HepG2 (cell line): ENCODE measurements around the gene EIF4A3. TPM values are rescaled to one million over a fixed set of nuclear protein-coding genes. Genes with fewer than 3 reads are reported as not detected.

Experiments used
- ATF7 ChIP-seq, 2 experiments: fragments of 450-650 bp in 1 of 2; sonication (generic) in 1 of 2; formaldehyde crosslinking in 1 of 2; IDR thresholded peaks; 2 replicates each; pipeline versions ENCODE4 v1.4.0 to v1.6.1; 2016 to 2020; ENCODE audit warnings: antibody characterized with exemption in 1 of 2, mild to moderate bottlenecking in 1 of 2, missing genetic modification reagents in 1 of 2
- CREB1 ChIP-seq, 2 experiments: fragments of 450-650 bp in 1 of 2; IDR thresholded peaks; 2 replicates each; pipeline ENCODE4 v1.6.1; 2016 to 2017; ENCODE audit warnings: control low read depth in 1 of 2, mild to moderate bottlenecking in 1 of 2, missing compliant biosample characterization in 1 of 2, missing genetic modification characterization in 1 of 2
- DMTF1 ChIP-seq: sonication (generic); formaldehyde crosslinking; IDR thresholded peaks from 2 replicates; pipeline ENCODE4 v1.4.0; 2020; ENCODE audit warnings: mild to moderate bottlenecking, missing genetic modification reagents
- HMGXB4 ChIP-seq, 2 experiments: sonication (generic) in 1 of 2; formaldehyde crosslinking in 1 of 2; IDR thresholded peaks; 2 replicates each; pipeline versions ENCODE4 v1.4.0 to v1.6.1; 2018 to 2020; ENCODE audit warnings: missing genetic modification reagents in 2 of 2, borderline replicate concordance in 1 of 2, low read depth in 1 of 2, mild to moderate bottlenecking in 1 of 2, missing biosample characterization in 1 of 2
- KAT2B ChIP-seq: fragments of 150-350 bp; IDR thresholded peaks from 2 replicates; pipeline ENCODE4 v1.6.1; 2014; ENCODE audit warnings: low read depth, low read length, borderline replicate concordance
- MBD4 ChIP-seq: IDR thresholded peaks from 2 replicates; pipeline ENCODE4 v1.6.1; 2012; ENCODE audit warnings: low read length, inconsistent platforms, borderline replicate concordance
- MIXL1 ChIP-seq: IDR thresholded peaks from 2 replicates; pipeline ENCODE4 v1.6.1; 2016
- NCOA2 ChIP-seq: sonication (generic); formaldehyde crosslinking; IDR thresholded peaks from 2 replicates; pipeline ENCODE4 v1.8.0; 2022; ENCODE audit warnings: inconsistent platforms
- NPAS2 ChIP-seq: sonication (generic); formaldehyde crosslinking; IDR thresholded peaks from 2 replicates; pipeline ENCODE4 v1.8.0; 2022; ENCODE audit warnings: mild to moderate bottlenecking, missing genetic modification reagents, borderline replicate concordance
- SAFB2 ChIP-seq: sonication (generic); formaldehyde crosslinking; IDR thresholded peaks from 2 replicates; pipeline ENCODE4 v1.5.1; 2020; ENCODE audit warnings: missing genetic modification reagents, low read depth, mild to moderate bottlenecking, borderline replicate concordance
- SCMH1 ChIP-seq: sonication (generic); formaldehyde crosslinking; IDR thresholded peaks from 2 replicates; pipeline ENCODE4 v1.9.0; 2021; ENCODE audit warnings: missing genetic modification reagents, mild to moderate bottlenecking, borderline replicate concordance
- TP53 ChIP-seq: sonication (generic); formaldehyde crosslinking; conservative IDR thresholded peaks from 2 replicates; pipeline ENCODE4 v1.4.0; 2020; ENCODE audit warnings: missing genetic modification reagents
- ZBTB1 ChIP-seq: sonication (generic); formaldehyde crosslinking; IDR thresholded peaks from 2 replicates; pipeline ENCODE4 v1.4.0; 2020; ENCODE audit warnings: missing genetic modification reagents, borderline replicate concordance
- ZBTB14 ChIP-seq: sonication (generic); formaldehyde crosslinking; IDR thresholded peaks from 2 replicates; pipeline ENCODE4 v1.4.0; 2020; ENCODE audit warnings: missing genetic modification reagents
- ZHX1 ChIP-seq: sonication (generic); formaldehyde crosslinking; IDR thresholded peaks from 2 replicates; pipeline ENCODE4 v1.8.1; 2022; ENCODE audit warnings: low read depth, mild to moderate bottlenecking, missing genetic modification reagents
- ZNF253 ChIP-seq: sonication (generic); formaldehyde crosslinking; IDR thresholded peaks from 2 replicates; pipeline ENCODE4 v1.8.0; 2022; ENCODE audit warnings: mild to moderate bottlenecking, missing genetic modification reagents, borderline replicate concordance
- ZNF263 ChIP-seq: sonication (generic); formaldehyde crosslinking; IDR thresholded peaks from 2 replicates; pipeline ENCODE4 v1.4.0; 2020; ENCODE audit warnings: missing genetic modification reagents
- ZNF510 ChIP-seq: sonication (generic); formaldehyde crosslinking; IDR thresholded peaks from 2 replicates; pipeline ENCODE4 v1.4.0; 2020; ENCODE audit warnings: low read depth, mild to moderate bottlenecking, missing genetic modification reagents
- ZNF709 ChIP-seq: sonication (generic); formaldehyde crosslinking; IDR thresholded peaks from 2 replicates; pipeline ENCODE4 v1.5.0; 2020; ENCODE audit warnings: mild to moderate bottlenecking, missing genetic modification reagents
- ZNF768 ChIP-seq: sonication (generic); formaldehyde crosslinking; IDR thresholded peaks from 2 replicates; pipeline ENCODE4 v1.4.0; 2020; ENCODE audit warnings: missing genetic modification reagents
- polyA plus RNA-seq, 8 experiments: library from polyadenylated mRNA; depleted of rRNA in 3 of 8; stranded (reverse) in 7 of 8; unstranded in 1 of 8; fragments of >200 nt; fragmentation: Illumina TruSeq in 4 of 8; extraction: Trizol in 4 of 8; gene quantifications; 2 replicates each; pipeline versions ENCODE4 v1.2.1 to v1.2.3, GENCODE V29; 2011 to 2016; ENCODE audit warnings: low read depth in 4 of 8, missing spikeins in 1 of 8, mixed read lengths in 1 of 8; ENCODE audit not compliant: insufficient read depth in 1 of 8
- total RNA-seq, 5 experiments: library from RNA; depleted of rRNA; stranded (reverse); fragments of >200 nt; fragmentation: Illumina TruSeq; extraction: Trizol; gene quantifications; 2 replicates each; pipeline ENCODE4 v1.2.3, GENCODE V29; 2016; ENCODE audit warnings: low read depth in 1 of 5

EIF4A3 gene
- total and polyA plus RNA-seq, 2 of the 13 experiments (the other 11 are each of a cell fraction or from before 2014, with no cell fraction given), result 145 to 187 TPM

GRCh38 chr17:80147035-80147822, at the start of gene EIF4A3 (continued):
- TF ChIP-seq HMGXB4 (CRISPR knock-in tag; IDR thresholded peaks at IDR 0.05; ENCODE audit: borderline replicate concordance in 1 of 2, low read depth in 1 of 2) (peak; percentile 94 to 96), KAT2B (no peak), DMTF1 (0 out of 2 replicates have a peak, but pooled peaks have one; percentile 7), ZBTB1 (CRISPR knock-in tag) (no peak), SAFB2 (CRISPR knock-in tag) (peak; percentile 69; the same call in 1 of the 2 replicates), ZNF709 (CRISPR knock-in tag) (peak; percentile 96), ZNF253 (peak; percentile 80; the same call in 1 of the 2 replicates), ZNF263 (CRISPR knock-in tag) (no peak), MIXL1 (CRISPR knock-in tag) (0 out of 2 replicates have a peak, but pooled peaks have one; percentile 26), ZHX1 (peak; percentile 95), TP53 (CRISPR knock-in tag) (peak; percentile 86; the same call in 1 of the 2 replicates), MBD4 (no peak), CREB1 (IDR thresholded peaks at IDR 0.05) (peak; percentile 92), CREB1 (CRISPR knock-in tag; IDR thresholded peaks at IDR 0.05) (peak; percentile 43; the same call in 1 of the 2 replicates), NCOA2 (CRISPR knock-in tag) (peak; percentile 16), ZBTB14 (CRISPR knock-in tag) (peak; percentile 63; the same call in 1 of the 2 replicates), SCMH1 (CRISPR knock-in tag) (no peak), ZNF768 (peak; percentile 98), NPAS2 (CRISPR knock-in tag) (no peak), ATF7 (IDR thresholded peaks at IDR 0.05) (no peak), ATF7 (CRISPR knock-in tag; IDR thresholded peaks at IDR 0.05) (peak; percentile 86; the same call in 1 of the 2 replicates), ZNF510 (CRISPR knock-in tag) (peak; percentile 93; the same call in 1 of the 2 replicates)
